Endodermal cell (in vitro differentiated cells): ENCODE results near the gene SGMS2. TPM values are rescaled to one million over a fixed set of nuclear protein-coding genes. Genes with fewer than 3 reads are reported as not detected.
A peak's percentile ranks its signal among the peaks of the same experiment; 100 is the strongest.

Experiments used
- DNase-seq: peaks from one replicate; pipeline ENCODE4 v3.0.0-alpha.2; 2017
- H3K27ac ChIP-seq: 2 replicates; pipeline ENCODE4 v1.5.1; 2013; ENCODE audit warnings: mild to moderate bottlenecking, low read depth, low read length, moderate library complexity
- H3K27me3 ChIP-seq: 2 replicates; pipeline ENCODE4 v1.6.1; 2013; ENCODE audit warnings: mild to moderate bottlenecking, low read length, moderate library complexity; ENCODE audit not compliant: insufficient read depth, control insufficient read depth, poor library complexity, severe bottlenecking
- H3K36me3 ChIP-seq: 2 replicates; pipeline ENCODE4 v1.7.0; 2013; ENCODE audit warnings: mild to moderate bottlenecking, low read length, moderate library complexity; ENCODE audit not compliant: control insufficient read depth, insufficient read depth
- H3K4me1 ChIP-seq: one replicate; pipeline ENCODE4 v1.7.0; 2013; ENCODE audit warnings: low read length; ENCODE audit not compliant: control insufficient read depth, insufficient read depth
- H3K4me3 ChIP-seq: 2 replicates; pipeline ENCODE4 v1.5.1; 2013; ENCODE audit warnings: mild to moderate bottlenecking, low read length, moderate library complexity
- H3K9ac ChIP-seq: 2 replicates; pipeline ENCODE4 v1.6.1; 2013; ENCODE audit warnings: mild to moderate bottlenecking, low read length, moderate library complexity; ENCODE audit not compliant: poor library complexity, severe bottlenecking; ENCODE audit errors: extremely low read depth
- H3K9me3 ChIP-seq: 2 replicates; pipeline ENCODE4 v1.6.1; 2013; ENCODE audit warnings: mild to moderate bottlenecking, low read length, moderate library complexity; ENCODE audit not compliant: control insufficient read depth
- H3K27ac Mint-ChIP-seq: 2 replicates; pipeline ENCODE4 v1.8.0; 2020; ENCODE audit warnings: mixed read lengths
- H3K27me3 Mint-ChIP-seq: 2 replicates; pipeline ENCODE4 v1.8.0; 2021; ENCODE audit warnings: mild to moderate bottlenecking, mixed read lengths; ENCODE audit not compliant: insufficient read depth
- H3K36me3 Mint-ChIP-seq: 2 replicates; pipeline ENCODE4 v1.8.0; 2020; ENCODE audit warnings: low read depth, mixed read lengths
- H3K4me1 Mint-ChIP-seq: 2 replicates; pipeline ENCODE4 v1.8.0; 2020; ENCODE audit warnings: mixed read lengths
- H3K4me3 Mint-ChIP-seq: 2 replicates; pipeline ENCODE4 v1.8.0; 2020; ENCODE audit warnings: mild to moderate bottlenecking, moderate library complexity, mixed read lengths
- H3K9me3 Mint-ChIP-seq: 2 replicates; pipeline ENCODE4 v1.8.0; 2020; ENCODE audit warnings: mild to moderate bottlenecking, mixed read lengths
- CTCF ChIP-seq: fragments of 200-600 bp; sonication (generic); conservative IDR thresholded peaks from 2 replicates; pipeline ENCODE4 v1.5.0; 2021; ENCODE audit warnings: antibody characterized with exemption, mild to moderate bottlenecking
- WGBS, 2 experiments: methylation state at CpG; one replicate each; pipeline versions ENCODE4 v1.1.5 to v1.1.7; 2013; ENCODE audit warnings: missing lambda C conversion rate in 2 of 2, mixed read lengths in 1 of 2; ENCODE audit not compliant: insufficient coverage in 1 of 2, insufficient read length in 1 of 2; 5-methylcytosine and 5-hydroxymethylcytosine counted together
- total RNA-seq, 2 donors: library from RNA; stranded (reverse); fragmentation: NEBNext Ultra II Directional in 1 of 2; extraction: Animal tissue kit (Norgen Biotek cat#: 25700) in 1 of 2; gene quantifications; 2 replicates in 1 of 2; 3 replicates in 1 of 2; pipeline ENCODE4 v1.2.1, GENCODE V29; 2021

The SGMS2 gene
- total RNA-seq, 2 donors from 2014 or later, result 0.11 to 0.62 TPM

- Mint-ChIP-seq H3K27me3 (peaks cover 3% of the 10 kb centered on the region), H3K27ac (no peak overlapping the region), H3K4me1 (peaks cover 9% of the 10 kb centered on the region), H3K36me3 (no peaks in the 10 kb centered on the region), H3K9me3 (no peaks in the 10 kb centered on the region), H3K4me3 (no peak overlapping the region)
- no peak for DNase-seq
- H3K4me3 ChIP-seq, result no peak overlapping the region
- no peak overlapping the region for H3K9ac ChIP-seq
- no peaks in the 10 kb centered on the region for H3K9me3 ChIP-seq
- no peak overlapping the region for H3K27ac ChIP-seq
- TF ChIP-seq CTCF, result no peak
- H3K36me3 ChIP-seq, result no peaks in the 10 kb centered on the region
- peaks cover 4% of the 10 kb centered on the region for H3K4me1 ChIP-seq
- no peaks in the 10 kb centered on the region for H3K27me3 ChIP-seq
These were observed 73.1 kb downstream of the SGMS2 start for GRCh38 chr4:107897823-107898222.

GRCh38 chr4:107900067-107900466 is 75.3 kb downstream of the SGMS2 start:
- peak; percentile 25 for TF ChIP-seq CTCF
- WGBS, 2 experiments, result 91 to 94% methylated on average over 3 to 4 of the region's 4 CpGs
- no peaks in the 10 kb centered on the region for H3K4me1 Mint-ChIP-seq
- H3K36me3 Mint-ChIP-seq, result no peaks in the 10 kb centered on the region
- peaks cover 3% of the 10 kb centered on the region for H3K27me3 Mint-ChIP-seq
- no peaks in the 10 kb centered on the region for H3K9me3 ChIP-seq
- no peaks in the 10 kb centered on the region for H3K36me3 ChIP-seq
- H3K27me3 ChIP-seq, result no peaks in the 10 kb centered on the region
- no peaks in the 10 kb centered on the region for H3K9me3 Mint-ChIP-seq
- DNase-seq, result no peak
- H3K27ac ChIP-seq, result no peak overlapping the region
- no peak overlapping the region for H3K9ac ChIP-seq
- no peak overlapping the region for H3K27ac Mint-ChIP-seq
- no peak overlapping the region for H3K4me3 ChIP-seq
- no peaks in the 10 kb centered on the region for H3K4me1 ChIP-seq
- H3K4me3 Mint-ChIP-seq, result no peak overlapping the region

- Mint-ChIP-seq H3K4me1 (no peaks in the 10 kb centered on the region), H3K4me3 (no peak overlapping the region), H3K36me3 (no peaks in the 10 kb centered on the region), H3K27ac (no peak overlapping the region), H3K27me3 (peaks cover 3% of the 10 kb centered on the region), H3K9me3 (no peaks in the 10 kb centered on the region)
- H3K4me3 ChIP-seq, result no peak overlapping the region
- 100% methylated on average over 2 of the region's 3 CpGs; no CpG with 5 or more reads in 1 of the 2 experiments for whole genome bisulfite sequencing, 2 experiments
- no peak overlapping the region for H3K9ac ChIP-seq
- no peak for DNase-seq
- H3K36me3 ChIP-seq, result no peaks in the 10 kb centered on the region
- no peaks in the 10 kb centered on the region for H3K4me1 ChIP-seq
- H3K27ac ChIP-seq, result no peak overlapping the region
- no peaks in the 10 kb centered on the region for H3K9me3 ChIP-seq
- H3K27me3 ChIP-seq, result no peaks in the 10 kb centered on the region
- TF ChIP-seq CTCF, result no peak
These were observed 75.8 kb downstream of the SGMS2 start for GRCh38 chr4:107900508-107900907.
